Sigmoid colon (tissue), 4 donors: ENCODE data around the gene MBP.

Experiments used
- CTCF ChIP-seq, 4 experiments: fragments of 450-650 bp in 3 of 4; fragments of 200-600 bp in 1 of 4; IDR thresholded peaks; one replicate each; pipeline ENCODE4 v1.5.1; 2016 to 2019; ENCODE audit warnings: antibody characterized with exemption in 4 of 4, mild to moderate bottlenecking in 3 of 4, moderate library complexity in 2 of 4
- EP300 ChIP-seq, 4 donors: sonication (generic); formaldehyde crosslinking; IDR thresholded peaks; one replicate each; pipeline ENCODE4 v1.6.1; 2017; ENCODE audit warnings: antibody characterized with exemption in 4 of 4
- POLR2AphosphoS5 ChIP-seq, 4 donors: sonication (generic); formaldehyde crosslinking; IDR thresholded peaks; one replicate each; pipeline ENCODE4 v1.6.1; 2017; ENCODE audit warnings: antibody characterized with exemption in 4 of 4

- TF ChIP-seq CTCF (IDR thresholded peaks at IDR 0.05) (no peak), POLR2AphosphoS5 (IDR thresholded peaks at IDR 0.05) (no peak), EP300 (IDR thresholded peaks at IDR 0.05) (no peak)
Measured at GRCh38 chr18:77135339-77136075, 2.9 kb upstream of the MBP start.
